AG09309 (cell line): Measurements from ENCODE around the gene GPX3.

Experiments
- DNase-seq: peaks from one replicate; pipeline ENCODE4 v3.0.0-alpha.2; 2010; ENCODE audit warnings: low read depth
- H3K4me3 ChIP-seq: 2 replicates; pipeline ENCODE4 v1.5.1; 2011; ENCODE audit warnings: mild to moderate bottlenecking, low read depth, low read length, moderate library complexity; ENCODE audit not compliant: control insufficient read depth
- CTCF ChIP-seq: IDR thresholded peaks from 2 replicates; pipeline ENCODE4 v1.5.1; 2011; ENCODE audit warnings: mild to moderate bottlenecking, low read depth, low read length, inconsistent platforms; ENCODE audit not compliant: insufficient read depth, control insufficient read depth; ENCODE audit errors: missing control alignments

Gene GPX3

GRCh38 chr5:150993826-150994412 lies 26.5 kb upstream of the GPX3 start:
- no peak for TF ChIP-seq CTCF
- no peak overlapping the region for H3K4me3 ChIP-seq
- no peak for DNase-seq

- no peak for TF ChIP-seq CTCF
- no peak for DNase-seq
- H3K4me3 ChIP-seq, result no peak overlapping the region
These were observed 20.5 kb upstream of the GPX3 start for GRCh38 chr5:150999704-151000442.

GRCh38 chr5:151001436-151001835 lies 19.0 kb upstream of the GPX3 start:
- H3K4me3 ChIP-seq, result no peak overlapping the region
- no peak for TF ChIP-seq CTCF
- DNase-seq, result no peak

- no peak for DNase-seq
- no peak overlapping the region for H3K4me3 ChIP-seq
- TF ChIP-seq CTCF, result peak; percentile 52
These were observed 18.1 kb upstream of the GPX3 start for GRCh38 chr5:151002250-151002649.

GRCh38 chr5:151002681-151003502 lies 17.5 kb upstream of the GPX3 start:
- no peak overlapping the region for H3K4me3 ChIP-seq

GRCh38 chr5:151003503-151003860 lies 16.9 kb upstream of the GPX3 start:
- no peak for DNase-seq
- TF ChIP-seq CTCF, result no peak
- H3K4me3 ChIP-seq, result no peak overlapping the region

More at GRCh38 chr5:151002681-151003502, 17.5 kb upstream of the GPX3 start:
- TF ChIP-seq CTCF, result no peak
- DNase-seq, result no peak
